Fibroblast of lung (primary cell): ENCODE results near the gene SPACA4. TPM values are rescaled to one million over a fixed set of nuclear protein-coding genes. Genes with fewer than 3 reads are reported as not detected.

Source experiments
- DNase-seq, 2 donors: peaks; one replicate each; pipeline versions ENCODE4 v3.0.0 to v3.0.0-alpha.2; 2010; ENCODE audit warnings: low read depth in 2 of 2
- H2AFZ ChIP-seq: 2 replicates; pipeline ENCODE4 v1.5.1; 2012; ENCODE audit warnings: low read length, control low read depth, inconsistent platforms
- H3K27ac ChIP-seq: 2 replicates; pipeline ENCODE4 v1.5.1; 2011; ENCODE audit warnings: low read length, control low read depth; ENCODE audit not compliant: insufficient read depth
- H3K27me3 ChIP-seq: 2 replicates; pipeline ENCODE4 v1.5.1; 2011; ENCODE audit warnings: mild to moderate bottlenecking, low read length; ENCODE audit not compliant: control insufficient read depth, insufficient read depth
- H3K36me3 ChIP-seq: 2 replicates; pipeline ENCODE4 v1.5.1; 2011; ENCODE audit warnings: low read length; ENCODE audit not compliant: control insufficient read depth, insufficient read depth
- H3K4me1 ChIP-seq: 2 replicates; pipeline ENCODE4 v1.5.1; 2011; ENCODE audit warnings: low read length; ENCODE audit not compliant: control insufficient read depth, insufficient read depth; ENCODE audit errors: extremely low read depth
- H3K4me2 ChIP-seq: 2 replicates; pipeline ENCODE4 v1.5.1; 2011; ENCODE audit warnings: low read length, control low read depth; ENCODE audit not compliant: insufficient read depth; ENCODE audit errors: extremely low read depth
- H3K4me3 ChIP-seq, 4 experiments: fragments of 200-600 bp in 1 of 4; sonication (generic) in 1 of 4; replicated peaks in 1 of 4; 2 replicates each; pipeline ENCODE4 v1.5.1; 2011 to 2016; ENCODE audit warnings: low read length in 4 of 4, low read depth in 3 of 4, mild to moderate bottlenecking in 3 of 4, control low read depth in 2 of 4, inconsistent platforms in 1 of 4, mixed read lengths in 1 of 4; ENCODE audit not compliant: insufficient read depth in 1 of 4; ENCODE audit errors: control extremely low read depth in 1 of 4
- H3K79me2 ChIP-seq: 2 replicates; pipeline ENCODE4 v1.5.1; 2012; ENCODE audit warnings: mild to moderate bottlenecking, low read length, inconsistent platforms; ENCODE audit not compliant: control insufficient read depth, insufficient read depth
- H3K9ac ChIP-seq: 2 replicates; pipeline ENCODE4 v1.5.1; 2011; ENCODE audit warnings: mild to moderate bottlenecking, low read length, control low read depth; ENCODE audit not compliant: insufficient read depth
- H3K9me3 ChIP-seq: 2 replicates; pipeline ENCODE4 v1.5.1; 2012; ENCODE audit warnings: low read depth, low read length; ENCODE audit not compliant: control insufficient read depth, insufficient read depth
- H4K20me1 ChIP-seq: 2 replicates; pipeline ENCODE4 v1.5.1; 2011; ENCODE audit warnings: low read length; ENCODE audit not compliant: control insufficient read depth, insufficient read depth; ENCODE audit errors: extremely low read depth
- EZH2 ChIP-seq: IDR thresholded peaks from 2 replicates; pipeline ENCODE4 v1.5.1; 2012; ENCODE audit warnings: low read length, control low read depth, mild to moderate bottlenecking; ENCODE audit errors: missing control alignments
- polyA plus RNA-seq, 2 donors: library from polyadenylated mRNA; depleted of rRNA in 1 of 2; stranded (reverse) in 1 of 2; unstranded in 1 of 2; fragments of >200 nt; gene quantifications; 2 replicates each; pipeline ENCODE4 v1.2.1, GENCODE V29; 2011 to 2012; ENCODE audit warnings: missing spikeins in 1 of 2
- total RNA-seq: library from RNA; depleted of rRNA; stranded (reverse); fragments of >200 nt; gene quantifications from 2 replicates; pipeline ENCODE4 v1.2.1, GENCODE V29; 2014
- TF ChIP-seq, protein P1 (sequence below), 2 donors: IDR thresholded peaks in 1 of 2; conservative IDR thresholded peaks in 1 of 2; 1 replicate in 1 of 2; 2 replicates in 1 of 2; pipeline ENCODE4 v1.5.1; 2011 to 2012; ENCODE audit warnings: low read length in 2 of 2, control low read depth in 1 of 2, inconsistent platforms in 1 of 2, low read depth in 1 of 2, mild to moderate bottlenecking in 1 of 2

The SPACA4 gene
- total and polyA plus RNA-seq, 2 donors (not counting 1 experiment from before 2014, with no cell fraction given) = not detected

DNA sequence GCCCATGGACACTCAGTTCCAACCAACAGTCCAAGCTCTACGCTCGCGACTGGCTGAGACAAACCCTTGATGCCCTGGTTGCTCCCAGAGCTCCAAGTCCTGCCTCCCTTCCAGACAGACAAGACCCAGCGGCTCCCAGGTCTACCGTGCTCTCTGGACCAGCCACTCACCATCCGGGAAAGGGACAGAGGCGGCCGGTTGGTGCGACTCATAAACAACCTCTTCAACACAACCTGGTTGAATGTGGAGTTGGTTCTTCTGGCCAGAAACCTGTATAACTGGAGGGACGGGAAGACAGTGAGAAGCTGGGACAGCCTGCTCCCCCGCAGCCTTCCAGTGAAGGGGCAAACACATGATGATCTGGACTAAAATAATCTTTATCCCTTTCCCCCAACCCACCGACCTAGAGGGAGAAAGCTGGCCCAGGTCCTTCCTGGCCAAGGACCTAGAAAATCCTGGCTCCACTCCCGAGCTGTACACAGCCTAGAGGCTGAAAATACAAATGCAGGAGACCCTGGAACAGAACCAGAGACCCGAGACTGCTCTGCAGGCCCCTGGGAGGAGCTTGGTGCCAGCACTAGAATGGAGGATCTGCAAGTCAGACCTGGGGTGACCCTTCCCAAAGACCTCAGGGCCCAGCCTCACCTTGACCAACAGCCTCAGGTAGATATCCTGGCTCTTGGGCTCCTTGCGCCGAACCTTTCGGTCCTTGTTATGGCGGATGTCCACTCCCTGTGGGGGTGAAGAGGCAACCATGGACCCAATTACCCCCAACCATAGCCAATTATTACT, 10.8 kb downstream of the SPACA4 start:
- H3K4me2 ChIP-seq = peak overlapping the region; percentile 100
- H3K4me3 ChIP-seq = peak overlapping the region; percentile 79 to 99 (median 93)
- no peak overlapping the region for H2AFZ ChIP-seq
- H3K27me3 ChIP-seq = no peaks in the 10 kb centered on the region
- DNase-seq = peak in 1 of 2 donors; percentile 44
- H3K79me2 ChIP-seq = peaks cover 37% of the 10 kb centered on the region
- no peaks in the 10 kb centered on the region for H3K9me3 ChIP-seq
- peak overlapping the region; percentile 86 for H3K27ac ChIP-seq
- peaks cover 28% of the 10 kb centered on the region for H3K36me3 ChIP-seq
- peak overlapping the region; percentile 92 for H3K9ac ChIP-seq
- no peak for TF ChIP-seq EZH2
- TF ChIP-seq, protein P1, sequence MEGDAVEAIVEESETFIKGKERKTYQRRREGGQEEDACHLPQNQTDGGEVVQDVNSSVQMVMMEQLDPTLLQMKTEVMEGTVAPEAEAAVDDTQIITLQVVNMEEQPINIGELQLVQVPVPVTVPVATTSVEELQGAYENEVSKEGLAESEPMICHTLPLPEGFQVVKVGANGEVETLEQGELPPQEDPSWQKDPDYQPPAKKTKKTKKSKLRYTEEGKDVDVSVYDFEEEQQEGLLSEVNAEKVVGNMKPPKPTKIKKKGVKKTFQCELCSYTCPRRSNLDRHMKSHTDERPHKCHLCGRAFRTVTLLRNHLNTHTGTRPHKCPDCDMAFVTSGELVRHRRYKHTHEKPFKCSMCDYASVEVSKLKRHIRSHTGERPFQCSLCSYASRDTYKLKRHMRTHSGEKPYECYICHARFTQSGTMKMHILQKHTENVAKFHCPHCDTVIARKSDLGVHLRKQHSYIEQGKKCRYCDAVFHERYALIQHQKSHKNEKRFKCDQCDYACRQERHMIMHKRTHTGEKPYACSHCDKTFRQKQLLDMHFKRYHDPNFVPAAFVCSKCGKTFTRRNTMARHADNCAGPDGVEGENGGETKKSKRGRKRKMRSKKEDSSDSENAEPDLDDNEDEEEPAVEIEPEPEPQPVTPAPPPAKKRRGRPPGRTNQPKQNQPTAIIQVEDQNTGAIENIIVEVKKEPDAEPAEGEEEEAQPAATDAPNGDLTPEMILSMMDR (conservative IDR thresholded peaks at IDR 0.05 in 1 of 2, IDR thresholded peaks at IDR 0.05 in 1 of 2; ENCODE audit: low read depth in 1 of 2, low read length in 2 of 2) = peak; percentile 11 to 26
- H3K4me1 ChIP-seq = peaks cover 12% of the 10 kb centered on the region
- H4K20me1 ChIP-seq = peaks cover 2% of the 10 kb centered on the region

DNA sequence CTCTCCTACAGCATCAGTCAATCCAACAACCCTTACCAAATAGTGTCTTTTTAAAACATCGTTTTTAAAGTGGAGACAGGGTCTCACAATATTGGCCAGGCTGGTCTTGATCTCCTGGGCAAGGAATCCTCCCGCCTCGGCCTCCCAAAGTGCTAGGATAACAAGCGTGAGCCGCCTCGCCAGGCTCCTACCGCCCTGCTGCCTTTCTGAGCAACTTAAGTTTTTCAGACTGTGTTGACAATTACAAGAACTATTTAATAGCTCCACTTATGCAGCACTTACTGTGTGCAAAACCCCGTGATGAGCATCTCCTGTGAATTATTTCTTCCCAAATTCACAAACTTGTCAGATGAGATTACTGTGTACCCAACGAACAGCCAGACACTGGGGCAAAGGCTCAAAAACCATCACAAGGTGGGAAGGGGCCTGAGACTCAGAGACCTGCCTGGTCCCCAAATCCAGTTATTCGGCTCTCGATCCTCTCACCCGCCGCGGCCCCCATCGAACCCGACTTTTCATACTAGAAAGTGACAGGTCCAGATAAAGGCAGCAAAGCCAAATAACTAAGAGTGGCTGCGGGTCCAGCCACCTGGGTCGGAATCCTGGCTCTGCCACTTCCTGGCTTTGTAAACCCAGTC, 11.9 kb downstream of the SPACA4 start:
- Histone ChIP-seq H3K79me2 (peaks cover 37% of the 10 kb centered on the region), H3K27me3 (no peaks in the 10 kb centered on the region), H3K4me2 (peak overlapping the region; percentile 100), H3K27ac (peak overlapping the region; percentile 86), H3K9me3 (no peaks in the 10 kb centered on the region), H3K9ac (peak overlapping the region; percentile 92), H3K4me3 (peak overlapping the region; percentile 79 to 99 (median 93)), H4K20me1 (peaks cover 2% of the 10 kb centered on the region), H3K36me3 (peaks cover 28% of the 10 kb centered on the region), H3K4me1 (peaks cover 14% of the 10 kb centered on the region), H2AFZ (no peak overlapping the region)
- TF ChIP-seq EZH2 = no peak
- TF ChIP-seq, protein P1 (conservative IDR thresholded peaks at IDR 0.05 in 1 of 2, IDR thresholded peaks at IDR 0.05 in 1 of 2; ENCODE audit: low read depth in 1 of 2, low read length in 2 of 2) = no peak
- no peak for DNase-seq

DNA sequence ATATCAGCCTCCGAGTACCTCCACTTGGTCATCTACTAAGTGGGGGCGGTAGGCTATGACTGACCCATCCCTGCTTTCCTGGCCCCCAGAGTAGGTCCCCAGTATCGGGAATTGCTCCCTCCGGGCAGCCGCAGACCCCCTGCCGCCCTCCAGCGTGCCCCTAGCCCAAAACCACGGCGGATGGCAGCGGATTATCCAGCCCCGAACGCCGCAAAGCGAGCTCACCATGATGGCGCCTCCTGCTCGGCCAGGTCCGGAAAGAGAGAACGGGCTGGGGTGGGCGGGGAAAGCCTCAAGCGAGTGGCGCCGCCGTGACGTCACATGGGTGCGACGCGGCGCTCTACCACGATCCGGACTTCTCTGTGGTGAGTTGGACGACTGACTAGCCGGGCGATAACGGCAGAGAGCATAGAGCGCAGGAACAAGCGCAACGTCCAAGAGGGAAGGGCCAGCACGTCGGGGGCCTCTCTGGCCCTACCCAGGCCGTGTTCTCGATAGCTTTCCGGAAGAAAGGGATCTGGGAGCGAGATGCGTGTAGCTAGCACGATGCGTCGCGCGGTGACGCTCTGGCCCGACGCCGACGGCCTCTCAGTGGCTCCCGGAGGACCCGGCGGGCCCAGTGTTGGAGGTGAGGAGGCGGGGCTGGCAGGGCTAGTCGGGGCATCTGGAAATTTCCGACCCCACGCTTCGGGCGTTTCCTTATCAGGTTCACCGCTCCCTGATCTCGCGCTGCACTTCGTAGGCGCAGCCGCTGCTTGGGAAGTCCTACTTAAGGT, 12.6 kb downstream of the SPACA4 start, which contains the start of the genes RPL18 and SPHK2:
Gene RPL18, minus strand, starts transcription at position 263 of the 776 bp plus-strand sequence. Its CDS starts 35 bp downstream, at position 228.
Gene SPHK2, plus strand, starts transcription at position 591 of the 776 bp plus-strand sequence. CDS start 1,009 bp downstream, outside the sequence.
- Histone ChIP-seq H3K79me2 (peaks cover 37% of the 10 kb centered on the region), H3K4me1 (peaks cover 19% of the 10 kb centered on the region)
- DNase-seq = peak; percentile 100

More for the DNA sequence above, 12.6 kb downstream of the SPACA4 start, which contains the start of the genes RPL18 and SPHK2:
- Histone ChIP-seq H3K9me3 (no peaks in the 10 kb centered on the region), H4K20me1 (peaks cover 2% of the 10 kb centered on the region), H3K9ac (peak within 1 kb of the TSS; percentile 92), H3K27me3 (no peaks in the 10 kb centered on the region), H2AFZ (peak within 1 kb of the TSS; percentile 65), H3K4me2 (peak within 1 kb of the TSS; percentile 100), H3K36me3 (peaks cover 28% of the 10 kb centered on the region), H3K4me3 (peak within 1 kb of the TSS; percentile 79 to 99 (median 93)), H3K27ac (peak within 1 kb of the TSS; percentile 88)
- TF ChIP-seq EZH2 = no peak
- TF ChIP-seq, protein P1 (conservative IDR thresholded peaks at IDR 0.05 in 1 of 2, IDR thresholded peaks at IDR 0.05 in 1 of 2; ENCODE audit: low read depth in 1 of 2, low read length in 2 of 2) = peak in 1 of 2 donors; percentile 3
